SW 1271 (cell line): ENCODE results near the gene ERVH48-1.
A peak's percentile ranks its signal among the peaks of the same experiment; 100 is the strongest.
"Not testable (repeated sequence)": the region's sequence is repeated elsewhere in the genome, so short reads cannot be mapped to it uniquely, and the experiment has no call there.

Experiments
- DNase-seq, 2 experiments: peaks; one replicate each; lab custom pipeline; 2025; lab: John Stamatoyannopoulos, UW

Gene ERVH48-1

DNA sequence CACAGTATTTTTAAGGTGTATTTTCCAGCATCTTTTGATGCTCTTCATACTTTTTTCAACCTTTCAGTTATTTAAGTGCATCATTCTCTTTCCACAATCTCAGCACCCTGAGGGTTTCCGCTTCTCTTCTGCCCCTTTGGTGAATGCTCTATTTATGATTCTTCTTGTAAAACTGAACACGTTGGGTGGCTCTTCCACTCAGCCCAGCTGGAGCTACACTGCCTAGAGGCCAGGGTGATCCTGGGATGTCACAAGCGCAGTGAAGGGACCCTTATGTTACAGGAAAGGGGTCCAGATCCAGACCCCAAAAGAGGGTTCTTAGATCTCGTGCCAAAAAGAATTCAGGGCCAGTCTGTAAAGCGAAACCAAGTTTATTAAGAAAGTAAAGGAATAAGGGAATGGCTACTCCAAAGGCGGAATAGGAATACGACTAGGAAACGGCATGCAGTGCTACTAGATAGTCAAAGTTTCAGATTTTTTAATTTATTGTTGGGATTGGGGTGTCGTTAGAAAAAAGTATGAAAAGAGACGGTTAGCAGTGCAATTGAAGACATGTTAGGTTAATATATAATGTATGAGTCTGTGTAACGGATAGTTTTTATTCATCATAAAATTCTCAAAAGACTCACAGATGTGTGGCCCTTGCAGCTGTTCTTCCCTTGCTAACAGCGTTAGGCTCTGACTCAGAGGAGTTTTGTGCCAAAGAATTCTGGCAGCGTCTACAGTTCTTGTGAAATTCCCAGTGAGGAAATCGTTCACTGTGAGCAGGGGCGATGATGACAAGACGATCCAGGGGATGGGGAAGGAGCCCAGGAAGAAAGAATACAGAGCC lies 14.4 kb upstream of the ERVH48-1 start:
- DNase-seq, result peak in 1 of 2 experiments; percentile 52

DNA sequence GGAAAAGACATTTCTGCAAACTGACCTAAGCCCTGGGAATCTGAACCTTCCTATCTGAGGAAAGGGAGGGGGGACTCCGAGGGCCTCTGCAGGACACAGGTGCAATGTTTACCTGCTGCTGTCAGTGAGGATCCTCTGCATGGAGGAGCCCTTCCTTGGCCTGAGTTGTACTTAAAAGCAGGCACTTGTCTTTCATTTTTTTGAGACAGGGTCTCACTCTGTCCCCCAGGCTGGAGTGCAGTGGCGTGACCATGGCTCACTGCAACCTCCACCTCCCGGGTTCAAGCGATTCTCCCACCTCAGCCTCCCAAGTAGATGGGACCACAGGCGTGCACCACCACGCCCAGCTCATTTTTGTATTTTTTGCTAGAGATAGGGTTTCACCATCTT lies 13.2 kb upstream of the ERVH48-1 start:
- not testable (repeated sequence) for DNase-seq

DNA sequence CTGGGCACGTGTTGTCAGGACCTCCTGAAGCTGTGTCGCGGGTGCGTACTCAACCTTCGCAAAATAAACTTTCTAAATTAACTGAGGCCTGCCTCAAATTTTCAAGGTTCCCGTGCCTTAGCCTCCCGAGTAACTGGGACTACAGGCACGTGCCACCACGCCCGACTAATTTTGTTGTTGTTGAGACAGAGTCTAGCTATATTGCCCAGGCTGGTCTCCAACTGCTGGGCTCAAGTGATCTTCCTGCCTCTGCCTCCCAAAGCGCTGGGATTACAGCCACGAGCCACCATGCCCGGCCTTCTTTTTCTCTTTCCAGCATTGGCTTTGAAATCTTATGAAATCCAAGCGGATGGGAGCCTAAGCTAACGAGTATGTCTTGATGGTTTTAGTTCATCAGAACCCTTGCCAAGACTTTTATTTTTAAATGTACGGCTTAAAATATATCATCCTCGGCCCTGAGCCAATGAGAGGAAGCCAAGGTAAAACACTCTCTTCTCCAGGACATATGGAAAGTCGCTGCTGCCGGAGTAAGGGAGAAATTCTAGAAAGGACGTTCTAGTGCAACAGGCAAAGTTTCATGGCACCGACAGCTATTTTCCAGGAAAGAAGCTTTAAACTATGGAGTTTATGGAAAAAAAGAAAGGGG lies 12.7 kb upstream of the ERVH48-1 start:
- no peak for DNase-seq

DNA sequence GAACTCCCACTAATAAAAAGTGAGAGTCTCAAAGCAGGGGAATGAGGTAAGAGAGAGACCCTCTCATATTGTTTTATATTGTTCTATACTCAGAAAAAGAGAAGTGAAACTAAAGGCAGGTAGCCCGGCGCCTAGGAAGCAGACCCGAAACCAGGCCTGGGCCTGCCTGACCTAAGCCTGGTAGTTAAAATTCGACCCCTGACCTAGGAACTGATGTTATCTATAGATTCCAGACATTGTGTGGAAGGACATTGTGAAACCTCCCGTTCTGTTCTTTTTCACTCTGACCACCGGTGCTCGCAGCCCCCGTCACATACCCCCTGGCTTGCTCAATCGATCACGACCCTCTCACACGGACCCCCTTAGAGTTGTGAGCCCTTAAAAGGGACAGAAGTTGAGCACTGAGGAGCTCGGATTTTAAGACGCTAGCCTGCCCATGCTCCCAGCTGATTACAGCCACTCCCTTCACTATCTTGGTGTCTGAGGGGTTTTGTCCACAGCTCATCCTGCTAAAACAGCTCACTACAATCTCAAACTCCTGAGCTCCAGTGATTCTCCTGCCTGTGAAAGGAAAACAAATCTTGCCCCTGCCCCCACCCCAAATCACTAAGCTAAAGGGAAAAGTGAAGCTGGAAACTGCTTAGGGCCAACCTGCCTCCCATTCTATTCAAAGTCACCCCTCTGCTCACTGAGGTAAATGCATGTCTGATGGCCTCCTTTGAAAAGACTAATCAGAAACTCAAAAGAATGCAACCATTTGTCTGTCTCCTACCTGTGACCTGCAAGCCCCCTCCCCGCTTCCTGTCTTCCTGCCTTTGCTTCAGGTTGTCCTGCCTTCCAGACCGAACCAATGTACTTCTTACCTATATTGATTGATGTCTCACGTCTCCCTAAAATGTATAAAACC lies 11.9 kb upstream of the ERVH48-1 start:
- DNase-seq, result not testable (repeated sequence)

DNA sequence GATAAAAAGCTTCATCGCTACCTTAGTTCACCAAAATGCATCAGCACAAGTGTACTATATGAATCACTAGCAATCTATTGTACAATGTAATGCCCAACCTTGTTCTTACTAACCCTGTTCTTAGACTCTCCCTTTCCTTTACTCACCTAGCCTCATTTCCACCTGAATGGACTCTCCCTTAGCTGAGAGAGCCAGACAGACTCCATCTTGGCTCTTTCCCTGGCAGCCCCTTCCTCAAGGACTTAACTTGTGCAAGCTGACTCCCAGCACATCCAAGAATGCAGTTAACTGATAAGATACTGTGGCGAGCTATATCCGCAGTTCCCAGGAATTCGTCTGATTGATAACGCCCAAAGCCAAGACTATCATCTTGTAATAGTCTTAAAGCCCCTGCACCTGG lies 10.9 kb upstream of the ERVH48-1 start:
- not testable (repeated sequence) for DNase-seq

DNA sequence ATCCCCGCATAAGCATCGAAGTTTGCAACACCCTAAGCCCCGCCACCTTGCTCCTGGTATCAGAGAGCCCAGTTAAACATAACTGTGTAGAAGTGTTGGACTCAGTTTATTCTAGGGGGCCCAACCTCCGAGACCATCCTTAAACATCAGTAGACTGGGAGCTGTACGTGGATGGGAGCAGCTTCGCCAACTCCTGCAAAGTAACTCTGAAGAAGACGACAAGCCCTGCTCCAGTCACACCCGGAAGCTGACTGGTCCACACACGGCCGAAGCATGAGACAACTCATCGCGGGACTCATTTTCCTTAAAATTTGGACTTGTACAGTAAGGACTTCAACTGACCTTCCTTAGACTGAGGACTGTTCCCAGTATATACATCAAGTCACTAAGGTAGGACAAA lies 8.5 kb upstream of the ERVH48-1 start:
- DNase-seq, result not testable (repeated sequence)

DNA sequence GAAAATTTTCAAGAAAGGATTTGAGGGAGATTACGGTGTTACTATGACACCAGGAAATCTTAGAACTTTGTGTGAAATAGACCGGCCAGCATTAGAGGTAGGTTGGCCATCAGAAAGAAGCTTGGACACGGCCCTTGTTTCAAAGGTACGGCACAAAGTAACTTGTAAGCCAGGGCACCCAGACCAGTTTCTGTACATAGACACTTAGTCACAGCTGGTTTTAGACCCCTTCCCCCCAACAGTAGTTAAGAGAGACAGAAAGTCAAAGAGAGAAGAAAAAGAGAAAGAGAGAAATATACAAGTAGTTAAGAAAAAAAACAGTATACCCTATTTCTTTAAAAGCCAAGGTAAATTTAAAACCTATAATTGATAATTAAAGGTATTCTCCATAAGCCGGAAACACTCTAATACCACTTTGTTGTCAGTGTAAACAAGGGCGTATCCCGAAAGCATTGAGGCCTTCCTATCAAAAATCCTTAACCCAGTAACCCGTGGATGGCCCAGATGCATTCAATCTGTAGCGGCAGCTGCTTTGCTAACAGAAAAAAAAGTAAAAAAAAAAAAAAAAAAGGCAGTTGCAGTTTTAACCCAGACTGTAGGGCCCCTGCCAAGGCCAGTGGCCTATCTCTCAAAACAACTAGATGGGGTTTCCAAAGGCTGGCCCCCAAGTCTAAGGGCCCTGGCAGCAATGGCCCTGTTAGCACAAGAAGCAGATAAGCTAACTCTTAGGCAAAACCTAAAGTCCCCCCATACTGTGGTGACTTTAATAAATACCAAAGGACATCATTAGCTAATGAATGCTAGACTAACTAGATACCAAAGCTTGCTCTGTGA lies 7.9 kb upstream of the ERVH48-1 start:
- DNase-seq, result not testable (repeated sequence)

DNA sequence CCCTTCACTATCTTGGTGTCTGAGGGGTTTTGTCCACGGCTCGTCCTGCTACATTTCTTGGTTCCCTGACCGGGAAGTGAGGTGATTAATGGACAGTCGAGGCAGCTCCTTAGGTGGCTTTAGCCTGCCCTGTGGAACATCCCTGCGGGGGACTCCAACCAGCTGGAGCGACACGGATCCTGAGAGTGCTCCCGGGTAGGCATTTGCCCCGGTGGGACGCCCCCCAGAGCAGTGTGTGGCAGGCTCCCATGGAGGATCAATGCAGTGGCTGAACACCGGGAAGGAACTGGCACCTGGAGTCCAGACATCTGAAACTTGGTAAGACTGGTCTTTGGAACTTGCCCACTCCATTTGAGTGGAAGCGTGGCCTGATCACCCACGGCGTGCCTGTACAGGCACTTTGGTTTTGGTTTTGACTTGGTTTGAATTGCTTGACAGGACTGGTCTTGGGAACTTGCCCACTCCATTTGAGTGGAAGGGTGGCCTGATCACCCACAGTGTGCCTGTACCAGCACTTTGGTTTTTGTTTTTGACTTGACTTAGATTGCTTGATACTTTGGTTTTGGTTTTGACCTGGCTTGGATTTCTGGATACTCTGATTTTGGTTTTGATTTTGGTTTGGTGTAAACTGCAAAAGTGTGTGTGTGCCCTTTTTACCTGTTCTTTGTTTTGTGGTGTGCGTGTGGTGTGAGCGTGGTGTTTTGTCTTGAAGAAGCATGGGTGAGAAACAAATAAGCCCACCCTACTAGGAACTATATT lies 7.1 kb upstream of the ERVH48-1 start:
- not testable (repeated sequence) for DNase-seq

DNA sequence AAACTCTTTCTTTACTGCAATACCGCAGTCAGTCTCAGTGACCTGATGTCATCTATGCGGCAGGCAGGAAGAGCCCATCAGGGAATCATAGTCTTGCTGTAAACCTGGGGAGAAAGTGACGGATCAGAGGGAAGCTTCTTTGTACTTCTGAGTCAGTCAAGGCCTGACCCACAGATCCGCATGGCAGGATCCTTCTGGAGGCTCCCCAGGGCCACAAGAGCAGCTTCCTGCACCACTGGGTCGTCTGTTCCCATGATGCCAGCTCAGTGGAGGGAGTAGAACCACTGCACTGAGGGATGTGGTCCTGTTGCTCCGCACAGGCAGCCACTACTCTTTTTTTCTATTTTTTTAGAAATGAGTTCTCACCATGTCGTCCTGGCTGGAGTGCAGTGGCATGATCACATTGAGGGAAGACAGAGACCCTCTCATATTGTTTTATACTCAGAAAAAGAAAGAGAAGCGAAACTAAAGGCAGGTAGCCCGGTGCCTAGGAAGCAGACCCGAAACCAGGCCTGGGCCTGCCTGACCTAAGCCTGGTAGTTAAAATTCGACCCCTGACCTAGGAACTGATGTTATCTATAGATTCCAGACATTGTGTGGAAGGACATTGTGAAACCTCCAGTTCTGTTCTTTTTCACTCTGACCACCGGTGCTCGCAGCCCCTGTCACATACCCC lies 6.3 kb upstream of the ERVH48-1 start:
- no peak for DNase-seq

DNA sequence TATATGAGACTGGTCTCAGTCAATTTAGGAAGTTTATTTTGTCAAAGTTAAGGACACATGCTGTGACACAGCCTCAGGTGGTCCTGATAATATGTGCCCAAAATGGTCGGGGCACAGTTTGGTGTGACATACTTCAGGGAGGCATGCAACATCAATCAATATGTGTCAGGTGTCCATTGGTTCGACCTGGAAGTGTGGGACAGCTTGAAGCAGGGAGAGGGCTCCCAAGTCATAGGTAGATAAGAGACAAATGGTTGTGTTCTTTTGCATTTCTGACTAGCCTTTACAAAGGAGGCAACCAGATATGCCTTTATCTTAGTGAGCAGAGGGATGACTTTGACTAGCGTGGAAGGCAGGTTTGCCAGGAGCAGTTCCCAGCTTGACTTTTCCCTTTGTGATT lies 4.5 kb upstream of the ERVH48-1 start:
- DNase-seq, result no peak

DNA sequence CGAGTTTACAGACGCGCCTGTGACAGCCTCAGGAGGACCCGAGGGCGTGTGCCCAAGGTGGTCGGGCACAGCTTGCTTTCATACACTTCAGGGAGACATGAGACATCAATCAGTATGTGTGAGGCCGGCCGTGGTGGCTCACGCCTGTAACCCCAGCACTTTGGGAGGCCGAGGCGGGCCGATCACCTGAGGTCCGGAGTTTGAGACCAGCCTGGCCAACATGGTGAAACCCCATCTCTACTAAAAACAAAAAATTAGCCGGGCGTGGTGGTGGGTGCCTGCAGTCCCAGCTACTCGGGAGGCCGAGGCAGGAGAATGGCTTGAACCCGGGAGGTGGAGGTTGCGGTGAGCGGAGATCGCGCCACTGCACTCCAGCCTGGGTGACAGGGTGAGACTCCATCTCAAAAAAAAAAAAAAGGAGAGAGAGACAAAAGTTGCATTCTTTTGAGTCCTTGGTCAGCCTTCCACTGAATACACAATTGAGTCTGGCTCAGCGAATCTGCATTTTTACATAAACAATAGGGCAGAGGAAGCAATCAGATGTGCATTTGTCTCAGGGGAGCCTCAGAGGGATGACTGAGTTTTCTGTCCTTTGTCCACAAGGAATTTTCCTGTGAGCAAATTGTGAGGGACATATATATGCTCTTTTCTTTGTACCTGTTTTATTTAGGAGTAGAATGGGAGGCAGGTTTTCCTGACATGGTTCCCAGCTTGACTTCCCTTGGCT lies 2.2 kb upstream of the ERVH48-1 start:
- DNase-seq, result not testable (repeated sequence)

DNA sequence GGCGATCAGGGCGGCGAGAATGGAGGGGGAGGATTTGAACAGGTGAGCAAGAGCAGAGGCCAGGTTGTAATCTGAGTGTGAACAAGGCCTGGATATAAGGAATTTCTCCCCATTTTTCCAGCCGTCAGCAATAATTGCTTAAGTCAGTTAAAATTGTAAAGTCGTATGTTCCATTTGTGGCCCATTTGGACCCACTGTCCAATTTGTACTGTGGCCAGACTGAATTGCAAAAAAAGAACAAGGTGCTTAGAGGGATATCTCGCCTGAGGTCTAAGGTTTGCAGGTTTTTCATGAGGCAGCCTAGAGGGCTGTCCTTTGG lies 1.0 kb downstream of the ERVH48-1 start:
- DNase-seq, result no peak

DNA sequence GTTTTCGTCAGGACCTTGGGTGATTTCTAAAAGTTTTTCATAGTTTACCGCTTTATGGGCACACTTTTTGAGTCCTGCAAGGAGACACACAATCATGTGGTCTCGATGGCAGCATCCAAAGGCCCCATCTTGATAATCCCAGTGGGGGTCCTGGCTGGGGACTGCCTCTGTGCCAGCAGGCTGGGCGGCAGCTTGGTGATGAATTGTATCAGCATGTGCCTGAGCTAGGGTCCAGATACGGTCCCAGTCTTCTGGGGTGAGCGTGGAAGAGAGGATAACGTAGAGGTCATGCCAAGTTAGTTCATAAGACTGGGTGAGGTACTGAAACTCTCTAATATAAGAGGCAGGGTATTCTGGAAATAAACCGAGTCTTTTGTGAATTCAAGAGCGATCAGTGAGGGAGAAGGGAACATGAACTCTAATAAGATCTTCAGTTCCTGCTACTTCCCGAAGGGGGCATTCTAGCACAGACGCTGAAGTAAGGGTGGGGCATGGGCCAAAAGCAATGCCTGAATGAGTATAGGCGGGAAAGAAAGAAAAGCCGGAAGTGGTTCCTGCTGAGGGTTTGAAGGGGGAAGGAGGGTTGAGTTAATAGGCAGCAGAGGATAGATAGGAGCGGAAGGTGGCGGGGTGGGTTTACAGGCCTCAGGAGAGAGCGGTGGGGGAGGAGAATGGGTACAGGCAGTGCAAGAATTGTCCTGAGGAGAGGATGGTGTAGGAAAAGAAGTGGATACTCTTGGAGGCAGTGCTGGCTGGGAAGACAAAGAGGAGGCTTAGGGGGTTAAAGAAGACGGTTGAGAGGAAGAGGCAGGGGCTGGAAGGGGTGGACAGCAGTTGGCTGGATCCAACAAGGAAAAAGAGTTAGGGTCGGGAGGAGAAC lies 1.6 kb downstream of the ERVH48-1 start:
- DNase-seq, result peak in 1 of 2 experiments; percentile 42

DNA sequence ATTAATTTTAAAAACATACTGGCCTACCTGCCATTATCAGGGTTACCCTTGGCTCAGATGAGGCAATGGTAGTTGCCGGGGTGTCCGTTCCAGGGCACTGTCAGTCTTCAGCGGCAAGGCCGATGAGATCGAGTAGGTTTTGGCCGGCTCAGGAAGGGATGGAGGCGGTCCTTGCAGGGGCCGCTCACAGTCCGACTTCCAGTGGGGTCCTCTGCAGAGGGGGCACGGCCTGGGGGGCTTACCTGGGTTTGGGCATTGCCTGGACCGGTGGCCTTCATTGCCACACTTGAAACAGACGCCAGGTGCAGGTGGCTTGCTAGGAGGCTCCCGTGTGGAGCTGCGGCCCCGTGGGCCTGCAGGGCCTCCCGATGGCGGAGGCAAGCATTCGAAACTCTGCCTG lies 2.5 kb downstream of the ERVH48-1 start:
- no peak for DNase-seq

DNA sequence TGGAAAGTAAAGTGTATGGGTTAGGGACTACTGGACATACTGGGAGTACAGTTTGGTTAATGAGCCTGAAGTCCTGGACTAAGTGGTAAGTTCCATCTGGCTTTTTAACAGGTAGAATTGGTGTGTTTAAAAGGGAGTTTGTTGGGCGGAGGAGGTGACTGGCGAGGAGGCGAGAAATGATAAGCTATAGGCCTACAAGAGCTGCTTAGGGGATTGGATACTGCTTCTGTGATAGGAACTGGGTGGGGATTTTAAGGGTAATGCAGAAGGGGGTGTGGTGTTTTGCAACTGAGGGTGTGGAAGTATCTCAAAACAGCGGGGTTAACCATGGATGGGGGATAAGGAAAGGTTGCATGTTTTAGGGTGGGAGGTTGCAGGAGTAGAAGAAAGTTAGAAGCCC lies 3.5 kb downstream of the ERVH48-1 start:
- DNase-seq, result no peak

DNA sequence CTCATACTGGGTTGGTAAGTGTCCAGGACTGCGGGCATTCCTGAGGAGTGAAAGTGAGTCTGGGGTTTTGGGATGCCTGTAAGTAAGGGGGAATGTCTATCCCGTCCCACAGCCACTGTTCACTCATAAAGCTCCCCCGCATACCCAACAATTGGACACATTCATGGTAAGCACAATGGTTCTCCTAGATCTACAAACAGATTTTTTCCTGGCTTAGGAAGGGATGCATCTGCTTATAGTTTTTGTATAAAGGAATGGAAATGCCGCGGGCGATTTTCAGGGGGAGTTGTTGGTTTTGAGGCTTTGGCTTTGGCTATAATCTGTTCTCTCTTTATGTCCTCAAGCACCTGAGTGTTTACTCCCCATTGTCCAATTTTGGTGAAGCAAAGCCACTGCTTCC lies 7.1 kb downstream of the ERVH48-1 start:
- DNase-seq, result no peak

DNA sequence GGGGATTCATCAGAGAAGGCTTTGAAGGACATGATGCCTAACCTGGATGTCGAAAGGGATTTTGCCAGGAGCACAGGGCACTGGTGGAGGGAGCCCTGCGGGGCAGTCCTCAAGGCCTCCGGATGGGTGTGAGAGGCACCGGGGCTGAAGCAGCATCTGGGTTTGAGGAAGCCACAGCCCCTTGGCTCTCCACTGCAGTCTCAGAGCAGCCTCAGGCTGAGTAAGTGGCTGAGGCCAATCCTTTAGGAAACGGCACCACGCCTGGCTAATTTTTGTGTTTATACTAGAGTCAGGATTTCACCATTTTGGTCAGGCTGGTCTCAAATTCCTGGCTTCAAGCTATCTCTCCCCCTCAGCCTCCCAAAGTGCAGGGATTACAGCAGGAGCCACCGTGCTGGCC lies 12.0 kb downstream of the ERVH48-1 start:
- no peak for DNase-seq

DNA sequence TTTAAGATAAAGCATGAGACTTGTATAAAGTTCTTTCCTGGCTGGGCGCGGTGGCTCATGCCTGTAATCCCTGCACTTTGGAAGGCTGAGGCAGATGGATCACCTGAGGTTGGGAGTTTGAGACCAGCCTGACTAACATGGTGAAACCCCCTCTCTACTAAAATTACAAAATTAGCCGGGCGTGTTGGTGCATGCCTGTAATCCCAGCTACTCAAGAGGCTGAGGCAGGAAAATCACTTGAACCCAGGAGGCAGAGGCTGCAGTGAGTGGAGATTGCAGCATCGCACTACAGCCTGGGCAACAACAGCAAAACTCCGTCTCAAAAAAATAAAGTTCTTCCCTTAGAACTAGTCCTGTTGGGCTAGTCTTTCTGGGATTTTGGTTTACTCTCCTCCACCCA lies 13.5 kb downstream of the ERVH48-1 start:
- not testable (repeated sequence) for DNase-seq

DNA sequence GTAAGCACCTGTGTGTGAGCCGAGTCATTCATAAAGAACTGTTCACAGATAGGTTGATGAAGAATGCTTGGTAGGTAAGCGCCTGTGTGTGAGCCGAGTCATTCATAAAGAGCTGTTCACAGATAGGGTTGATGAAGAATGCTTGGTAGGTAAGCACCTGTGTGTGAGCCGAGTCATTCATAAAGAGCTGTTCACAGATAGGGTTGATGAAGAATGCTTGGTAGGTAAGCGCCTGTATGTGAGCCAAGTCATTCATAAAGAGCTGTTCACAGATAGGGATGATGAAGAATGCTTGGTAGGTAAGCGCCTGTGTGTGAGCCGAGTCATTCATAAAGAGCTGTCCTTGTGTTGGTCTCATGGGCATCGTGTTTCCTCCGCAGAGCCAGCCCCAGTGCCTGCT lies 16.9 kb downstream of the ERVH48-1 start:
- DNase-seq, result not testable (repeated sequence)
